ENCODE results near the gene FBXW2. TPM values are rescaled to one million over a fixed set of nuclear protein-coding genes. Genes with fewer than 3 reads are reported as not detected.

The FBXW2 gene
- total RNA-seq, 1 donor from 2014 or later: 72.9 TPM

- Mint-ChIP-seq H3K4me1 (ENCODE audit: low read depth) (peaks cover 21% of the 10 kb centered on the region), H3K4me3 (ENCODE audit: unreplicated experiment) (no peak overlapping the region), H3K36me3 (ENCODE audit: low read depth) (no peaks in the 10 kb centered on the region)
Observed at GRCh38 chr9:120725907-120726306, 67.3 kb downstream of the FBXW2 start.

DNA sequence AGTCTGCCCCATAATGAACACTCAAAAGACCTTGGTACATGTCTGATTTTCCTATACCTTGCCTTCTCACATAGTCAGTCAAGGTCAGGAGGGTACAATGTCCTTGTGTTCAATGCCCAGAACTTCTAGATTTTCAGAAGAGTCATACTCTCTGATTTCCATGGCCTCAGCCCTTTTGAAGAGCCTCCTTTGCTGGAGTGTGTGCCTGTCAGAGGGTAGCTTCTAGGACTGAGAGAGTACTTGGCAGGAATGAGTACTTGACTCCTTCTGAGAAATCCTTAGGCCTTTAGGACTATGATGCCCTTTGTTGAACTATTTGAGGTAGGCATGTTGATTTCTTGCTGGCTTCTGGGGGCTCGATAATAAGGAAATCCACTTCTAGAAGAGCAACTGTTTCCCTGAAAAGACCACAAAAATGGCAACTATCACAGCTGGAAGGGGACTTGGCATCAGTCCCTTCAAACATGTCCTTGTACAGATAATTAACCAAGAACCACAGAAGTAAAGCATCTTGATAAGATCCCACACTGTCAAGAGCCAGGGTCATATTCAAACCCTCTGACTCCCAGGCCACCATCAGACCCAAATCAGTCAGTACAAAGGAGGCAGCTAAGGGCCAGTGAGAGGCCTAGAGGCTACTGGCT lies 68.3 kb downstream of the FBXW2 start:
- DNase-seq (ENCODE audit: low spot score): no peak
- Mint-ChIP-seq H3K36me3 (ENCODE audit: low read depth) (no peaks in the 10 kb centered on the region), H3K27ac (ENCODE audit: unreplicated experiment) (no peak overlapping the region), H3K9me3 (ENCODE audit: low read depth) (no peaks in the 10 kb centered on the region), H3K4me1 (ENCODE audit: low read depth) (peaks cover 11% of the 10 kb centered on the region), H3K27me3 (ENCODE audit: low read depth) (no peaks in the 10 kb centered on the region), H3K4me3 (ENCODE audit: unreplicated experiment) (no peak overlapping the region)
- TF ChIP-seq, protein P1, sequence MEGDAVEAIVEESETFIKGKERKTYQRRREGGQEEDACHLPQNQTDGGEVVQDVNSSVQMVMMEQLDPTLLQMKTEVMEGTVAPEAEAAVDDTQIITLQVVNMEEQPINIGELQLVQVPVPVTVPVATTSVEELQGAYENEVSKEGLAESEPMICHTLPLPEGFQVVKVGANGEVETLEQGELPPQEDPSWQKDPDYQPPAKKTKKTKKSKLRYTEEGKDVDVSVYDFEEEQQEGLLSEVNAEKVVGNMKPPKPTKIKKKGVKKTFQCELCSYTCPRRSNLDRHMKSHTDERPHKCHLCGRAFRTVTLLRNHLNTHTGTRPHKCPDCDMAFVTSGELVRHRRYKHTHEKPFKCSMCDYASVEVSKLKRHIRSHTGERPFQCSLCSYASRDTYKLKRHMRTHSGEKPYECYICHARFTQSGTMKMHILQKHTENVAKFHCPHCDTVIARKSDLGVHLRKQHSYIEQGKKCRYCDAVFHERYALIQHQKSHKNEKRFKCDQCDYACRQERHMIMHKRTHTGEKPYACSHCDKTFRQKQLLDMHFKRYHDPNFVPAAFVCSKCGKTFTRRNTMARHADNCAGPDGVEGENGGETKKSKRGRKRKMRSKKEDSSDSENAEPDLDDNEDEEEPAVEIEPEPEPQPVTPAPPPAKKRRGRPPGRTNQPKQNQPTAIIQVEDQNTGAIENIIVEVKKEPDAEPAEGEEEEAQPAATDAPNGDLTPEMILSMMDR (IDR thresholded peaks at IDR 0.05): no peak

More at GRCh38 chr9:120725907-120726306, 67.3 kb downstream of the FBXW2 start:
- Mint-ChIP-seq H3K9me3 (ENCODE audit: low read depth) (no peaks in the 10 kb centered on the region), H3K27ac (ENCODE audit: unreplicated experiment) (no peak overlapping the region), H3K27me3 (ENCODE audit: low read depth) (no peaks in the 10 kb centered on the region)
- TF ChIP-seq, protein P1 (IDR thresholded peaks at IDR 0.05): no peak
- DNase-seq (ENCODE audit: low spot score): no peak

- DNase-seq (ENCODE audit: low spot score): no peak
- H3K27ac Mint-ChIP-seq (ENCODE audit: unreplicated experiment): no peak overlapping the region
Observed at GRCh38 chr9:120723565-120723964, 69.7 kb downstream of the FBXW2 start.

GRCh38 chr9:120720404-120720803 lies 72.8 kb downstream of the FBXW2 start:
- Mint-ChIP-seq H3K27me3 (ENCODE audit: low read depth) (no peaks in the 10 kb centered on the region), H3K4me3 (ENCODE audit: unreplicated experiment) (no peak overlapping the region), H3K9me3 (ENCODE audit: low read depth) (no peaks in the 10 kb centered on the region), H3K27ac (ENCODE audit: unreplicated experiment) (no peak overlapping the region), H3K4me1 (ENCODE audit: low read depth) (peaks cover 12% of the 10 kb centered on the region), H3K36me3 (ENCODE audit: low read depth) (no peaks in the 10 kb centered on the region)
- DNase-seq (ENCODE audit: low spot score): no peak
- TF ChIP-seq, protein P1 (IDR thresholded peaks at IDR 0.05): no peak

More at GRCh38 chr9:120723565-120723964, 69.7 kb downstream of the FBXW2 start:
- no peak overlapping the region for H3K4me3 Mint-ChIP-seq (ENCODE audit: unreplicated experiment)
- peaks cover 5% of the 10 kb centered on the region for H3K4me1 Mint-ChIP-seq (ENCODE audit: low read depth)
- TF ChIP-seq, protein P1 (IDR thresholded peaks at IDR 0.05): no peak
- H3K27me3 Mint-ChIP-seq (ENCODE audit: low read depth): no peaks in the 10 kb centered on the region
- H3K9me3 Mint-ChIP-seq (ENCODE audit: low read depth): no peaks in the 10 kb centered on the region
- H3K36me3 Mint-ChIP-seq (ENCODE audit: low read depth): no peaks in the 10 kb centered on the region

DNA sequence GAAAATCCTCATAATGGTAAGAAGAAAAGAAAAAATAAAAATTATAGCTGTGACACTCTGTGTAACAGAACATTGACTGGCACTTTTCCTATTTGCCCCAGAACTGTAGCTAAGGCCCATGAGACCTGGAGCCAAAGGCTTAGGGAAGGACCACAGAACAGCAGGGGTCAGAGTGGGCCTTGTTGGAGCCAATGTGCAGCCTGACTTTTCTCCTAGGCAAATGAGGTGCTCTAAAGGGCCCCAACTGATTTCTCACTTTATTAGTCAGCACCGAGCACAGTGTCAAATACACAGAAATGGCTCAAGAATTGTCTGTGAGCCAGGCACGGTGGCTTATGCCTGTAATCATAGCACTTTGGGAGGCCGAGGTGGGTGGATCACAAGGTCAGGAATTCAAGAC lies 74.9 kb downstream of the FBXW2 start:
- Mint-ChIP-seq H3K4me1 (ENCODE audit: low read depth) (peaks cover 14% of the 10 kb centered on the region), H3K4me3 (ENCODE audit: unreplicated experiment) (no peak overlapping the region), H3K9me3 (ENCODE audit: low read depth) (no peaks in the 10 kb centered on the region), H3K36me3 (ENCODE audit: low read depth) (no peaks in the 10 kb centered on the region), H3K27ac (ENCODE audit: unreplicated experiment) (no peak overlapping the region), H3K27me3 (ENCODE audit: low read depth) (no peaks in the 10 kb centered on the region)
- TF ChIP-seq, protein P1 (IDR thresholded peaks at IDR 0.05): no peak
- no peak for DNase-seq (ENCODE audit: low spot score)

Data from chondrocyte (in vitro differentiated cells).